Measurements from ENCODE around the gene SERP2.

- TF ChIP-seq YY1 (IDR thresholded peaks at IDR 0.05; ENCODE audit: insufficient read depth, insufficient read length) (no peak), ZNF274 (IDR thresholded peaks at IDR 0.05; ENCODE audit: low read depth, low read length) (no peak), SUZ12 (IDR thresholded peaks at IDR 0.05; ENCODE audit: extremely low read depth, insufficient read depth, insufficient read length) (no peak)
Observed at GRCh38 chr13:44389060-44389666, 15.5 kb downstream of the SERP2 start.

Data from NT2/D1 (cell line).